Inferior parietal cortex (tissue), 1 donor: ENCODE data around the gene COL6A2.

Source experiments
- DNase-seq: peaks from one replicate; pipeline ENCODE4 v3.0.0-alpha.2; 2016; ENCODE audit errors: extremely low spot score

COL6A2 gene

DNA sequence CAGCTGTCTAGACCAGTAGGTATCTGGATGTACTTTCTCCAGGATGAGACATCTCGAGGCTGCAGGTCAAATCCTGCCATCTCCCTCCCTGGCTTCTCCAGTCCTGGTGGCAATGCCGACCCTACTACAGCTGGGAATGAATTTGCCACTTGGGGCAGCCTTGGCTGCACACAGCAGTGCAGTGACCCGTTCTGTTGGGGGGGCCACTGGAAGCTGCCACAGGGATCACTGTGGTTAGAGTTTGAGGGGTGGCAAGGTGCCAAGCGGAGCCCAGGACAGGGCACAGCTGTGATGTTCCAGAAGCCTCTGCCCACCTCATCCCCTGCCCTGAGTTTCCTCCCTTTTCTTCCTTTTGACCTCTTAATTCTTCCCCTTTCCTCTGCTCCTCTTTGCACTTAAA lies 17.1 kb downstream of the COL6A2 start:
- DNase-seq = no peak

- DNase-seq = no peak
Observed at GRCh38 chr21:46115441-46116188, 17.7 kb downstream of the COL6A2 start.

- no peak for DNase-seq
Observed at GRCh38 chr21:46116189-46116775, 18.4 kb downstream of the COL6A2 start.

DNA sequence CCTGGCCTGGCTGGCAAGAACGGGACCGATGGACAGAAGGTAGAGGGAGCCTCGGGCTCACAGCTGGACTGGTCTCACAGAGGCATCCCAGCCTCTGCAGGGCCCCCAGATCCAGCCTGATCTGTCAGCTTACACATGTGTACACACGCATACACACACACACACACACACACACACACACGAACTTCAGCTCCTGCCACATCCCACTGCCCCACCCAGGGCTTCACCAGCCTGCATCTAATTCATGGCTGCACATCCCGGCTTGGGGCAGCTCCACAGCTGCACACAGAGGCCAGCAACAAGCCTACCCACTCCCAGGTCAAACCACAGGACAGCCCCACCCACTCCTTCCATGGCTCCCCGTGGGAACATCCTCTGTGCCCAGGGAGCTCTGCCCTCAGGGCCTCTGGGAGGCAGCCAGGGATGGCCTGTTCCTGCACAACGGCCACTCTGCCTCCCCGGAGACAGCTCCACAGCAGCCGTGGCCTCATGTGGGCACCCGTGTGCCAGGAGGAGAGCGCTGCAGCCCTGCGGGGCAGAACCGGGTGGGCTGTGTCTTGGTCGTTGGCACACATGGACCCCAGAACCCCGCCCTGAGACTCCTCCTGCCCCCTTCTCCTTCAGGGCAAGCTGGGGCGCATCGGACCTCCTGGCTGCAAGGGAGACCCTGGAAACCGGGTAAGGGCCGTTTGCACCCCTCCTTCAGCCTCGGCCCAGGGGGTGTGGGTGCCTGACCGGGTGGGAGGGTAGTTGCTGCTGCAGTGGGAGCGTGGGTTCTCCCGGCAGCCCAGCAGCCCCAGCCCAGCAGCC lies 19.1 kb downstream of the COL6A2 start:
- DNase-seq = no peak

DNA sequence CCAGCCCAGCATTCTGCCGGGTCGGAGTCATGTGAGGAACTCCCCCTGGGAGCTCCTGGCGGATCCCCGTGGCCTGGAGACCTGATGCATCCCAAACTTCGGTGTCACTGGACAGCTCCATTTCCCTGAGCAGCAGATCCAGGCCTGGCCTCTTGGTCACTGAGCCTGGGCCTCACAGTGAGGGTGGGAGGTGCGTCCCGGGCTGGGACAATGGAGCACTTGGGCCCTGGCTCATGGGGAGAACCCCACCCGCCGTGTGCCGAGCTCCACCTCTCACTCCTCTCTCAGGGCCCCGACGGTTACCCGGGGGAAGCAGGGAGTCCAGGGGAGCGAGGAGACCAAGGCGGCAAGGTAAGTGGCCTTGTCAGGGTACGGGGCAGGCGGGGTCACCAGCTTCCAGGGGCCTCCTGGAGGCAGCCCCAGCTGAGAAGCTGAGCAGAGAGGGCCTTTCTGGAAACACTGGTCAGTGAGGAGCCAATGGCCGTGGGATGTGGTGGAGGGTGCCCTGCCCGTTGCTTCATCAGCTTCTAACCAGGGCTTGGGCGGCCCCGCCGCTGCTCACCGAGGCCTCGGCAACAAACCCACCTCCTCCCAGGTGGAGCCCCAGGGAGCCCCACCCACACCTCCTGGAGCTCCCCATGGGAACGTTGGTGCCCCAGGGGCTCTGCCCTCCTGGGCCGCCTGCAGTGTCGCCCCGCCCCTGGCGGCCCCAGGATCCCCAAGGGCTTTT lies 19.8 kb downstream of the COL6A2 start:
- no peak for DNase-seq

DNA sequence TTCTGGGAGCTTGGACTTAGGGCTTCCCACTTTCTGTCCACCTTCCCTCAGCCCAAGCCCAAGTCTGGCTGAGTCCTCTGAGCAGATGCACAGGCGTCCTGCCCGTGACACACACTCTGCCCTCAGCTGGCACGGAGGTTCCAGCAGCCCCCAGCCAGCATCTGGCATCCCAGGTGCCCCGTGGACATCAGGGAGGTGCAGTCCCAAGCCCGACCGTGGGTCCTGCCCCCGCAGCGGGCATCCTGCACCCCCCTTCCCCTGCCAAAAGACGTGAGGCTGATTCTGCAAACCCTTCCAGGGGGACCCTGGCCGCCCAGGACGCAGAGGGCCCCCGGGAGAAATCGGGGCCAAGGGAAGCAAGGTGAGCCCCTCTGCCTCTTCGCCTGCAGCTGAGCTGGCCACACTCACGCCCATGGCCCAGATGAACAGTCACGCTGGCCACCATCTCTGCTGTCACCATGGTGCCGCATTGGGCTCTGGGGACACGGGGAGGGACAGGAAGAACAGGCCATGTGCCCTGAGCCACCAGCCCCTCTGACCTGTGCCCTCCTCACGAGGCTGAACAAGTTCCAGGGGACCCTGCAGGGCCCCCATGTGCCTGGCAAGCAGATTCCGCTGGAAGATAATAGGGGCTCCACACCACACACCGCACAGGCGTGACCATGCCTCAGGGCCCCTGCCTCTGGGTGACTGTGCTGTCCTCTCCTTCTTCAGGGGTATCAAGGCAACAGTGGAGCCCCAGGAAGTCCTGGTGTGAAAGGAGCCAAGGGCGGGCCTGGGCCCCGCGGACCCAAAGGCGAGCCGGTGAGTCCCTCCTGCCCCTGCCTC lies 20.6 kb downstream of the COL6A2 start:
- DNase-seq = no peak

GRCh38 chr21:46119144-46119636 lies 21.3 kb downstream of the COL6A2 start:
- no peak for DNase-seq

- DNase-seq = no peak
Observed at GRCh38 chr21:46119637-46120271, 21.8 kb downstream of the COL6A2 start.

DNA sequence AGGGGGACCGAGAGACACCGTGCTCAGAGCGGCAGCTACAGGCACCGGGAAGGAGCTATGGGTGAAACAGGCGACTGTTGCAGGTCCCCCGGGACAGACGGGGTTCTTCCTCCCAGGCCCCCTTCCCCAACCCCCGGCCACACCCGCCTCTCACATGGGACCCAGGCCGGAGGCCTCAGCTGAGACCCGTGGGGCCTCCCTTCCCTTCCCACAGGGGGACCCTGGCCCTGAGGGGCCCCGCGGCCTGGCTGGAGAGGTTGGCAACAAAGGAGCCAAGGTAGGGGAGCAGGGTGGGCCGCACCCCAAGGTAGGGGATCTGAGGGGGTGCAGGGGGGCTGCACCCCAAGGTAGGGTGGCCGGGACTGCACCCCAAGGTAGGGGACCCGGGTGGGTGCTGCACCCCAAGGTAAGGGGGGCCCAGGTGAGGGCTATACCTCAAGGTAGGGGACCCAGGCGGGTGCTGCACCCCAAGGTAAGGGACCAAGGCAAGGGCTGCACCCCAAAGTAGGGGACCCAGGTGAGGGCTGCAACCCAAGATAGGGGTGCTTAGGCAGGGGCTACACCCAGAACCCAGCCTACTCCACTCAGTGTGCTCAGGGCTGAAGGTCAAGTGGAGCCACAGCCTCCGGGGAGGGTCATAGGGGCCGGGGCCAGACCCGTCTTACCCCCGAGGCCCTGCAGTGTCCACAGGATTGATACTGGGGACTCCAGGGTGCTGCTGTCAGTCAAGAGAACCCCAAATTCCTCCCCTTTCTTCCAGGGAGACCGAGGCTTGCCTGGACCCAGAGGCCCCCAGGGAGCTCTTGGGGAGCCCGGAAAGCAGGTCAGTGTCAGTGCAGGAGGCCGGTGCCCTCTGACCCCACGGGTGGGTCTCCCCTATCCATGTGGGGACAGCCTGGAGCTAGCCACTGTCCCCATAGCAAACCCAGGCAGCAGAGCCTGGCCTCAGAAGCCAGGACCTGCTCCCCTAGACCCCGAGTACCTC lies 22.7 kb downstream of the COL6A2 start:
- no peak for DNase-seq

- DNase-seq = no peak
Observed at GRCh38 chr21:46121286-46122221, 23.6 kb downstream of the COL6A2 start.

GRCh38 chr21:46122237-46122671 lies 24.3 kb downstream of the COL6A2 start:
- peak; percentile 8 for DNase-seq

DNA sequence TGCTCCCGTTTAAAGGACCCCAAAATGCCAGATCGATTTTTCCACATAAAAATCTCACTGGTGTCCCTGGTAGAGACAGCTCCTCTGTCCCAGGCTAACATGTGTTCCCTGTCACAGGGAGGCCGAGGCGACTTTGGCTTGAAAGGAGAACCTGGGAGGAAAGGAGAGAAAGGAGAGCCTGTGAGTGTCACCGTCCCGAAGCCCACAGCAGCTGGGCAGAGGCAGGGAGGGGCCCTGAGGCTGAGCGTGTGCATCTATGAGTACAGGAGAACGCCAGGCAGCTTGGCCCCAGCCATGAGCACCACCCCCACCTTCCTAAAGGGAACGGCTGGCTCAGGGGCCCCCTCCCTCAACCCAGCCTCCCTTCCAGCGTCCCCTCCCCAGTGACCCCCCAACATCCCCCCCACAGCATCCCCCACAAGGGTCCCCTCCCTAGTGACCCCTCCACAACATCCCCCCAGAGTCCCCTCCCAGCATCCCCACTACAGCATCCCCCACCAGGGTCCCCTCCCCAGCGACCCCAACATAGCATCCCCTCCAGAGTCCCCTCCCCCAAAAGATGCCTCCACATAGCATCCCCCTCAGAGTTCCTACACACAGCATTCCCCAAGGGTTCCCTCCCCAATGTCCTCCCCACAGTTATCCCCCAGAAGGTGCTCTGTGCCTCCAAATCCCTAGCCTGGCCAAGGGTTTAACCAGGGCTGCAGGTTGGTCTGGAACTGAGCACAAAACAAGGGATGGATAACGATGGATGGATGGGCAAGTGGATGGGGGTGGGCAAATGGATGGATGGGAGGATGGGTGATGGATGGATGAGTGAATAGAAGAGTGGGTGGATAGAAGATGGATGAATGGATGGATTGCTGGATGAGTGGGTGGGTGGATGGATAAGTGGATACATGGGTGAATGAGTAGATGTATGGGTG lies 25.1 kb downstream of the COL6A2 start:
- no peak for DNase-seq

DNA sequence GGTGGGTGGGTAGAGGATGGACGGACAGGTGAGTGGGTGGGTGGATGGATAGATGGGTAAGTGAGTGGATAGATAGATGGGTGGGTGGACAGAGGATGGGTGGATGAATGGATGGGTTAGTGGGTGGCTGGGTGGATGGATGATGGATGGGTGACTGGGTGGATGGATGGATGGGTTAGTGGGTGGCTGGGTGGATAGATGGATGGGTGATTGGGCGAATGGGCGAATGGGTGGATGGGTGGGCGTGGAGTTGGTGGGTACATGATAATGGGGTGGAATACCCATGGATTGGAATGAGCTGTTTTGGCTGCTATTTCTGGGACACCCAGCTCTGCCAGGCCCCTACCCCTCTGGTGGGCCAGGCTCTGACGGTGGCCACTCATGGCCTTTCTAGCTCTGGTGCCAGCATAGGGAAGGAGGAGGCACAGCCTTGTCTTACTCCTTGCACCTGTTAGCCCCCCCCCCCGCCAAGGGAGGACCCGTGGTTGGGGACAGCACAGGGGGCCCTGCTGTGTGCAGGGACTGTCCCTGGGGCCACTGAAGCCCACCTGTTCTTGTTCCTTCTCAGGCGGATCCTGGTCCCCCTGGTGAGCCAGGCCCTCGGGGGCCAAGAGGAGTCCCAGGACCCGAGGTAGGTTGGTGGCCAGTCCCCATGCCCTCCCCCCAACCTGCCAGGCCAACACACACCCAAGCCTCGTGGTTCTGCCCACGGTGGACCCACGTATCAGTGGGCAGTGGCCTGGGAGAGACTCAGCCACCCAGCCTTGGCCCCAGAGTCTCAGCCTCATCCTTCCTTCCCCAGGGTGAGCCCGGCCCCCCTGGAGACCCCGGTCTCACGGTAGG lies 26.4 kb downstream of the COL6A2 start:
- no peak for DNase-seq

DNA sequence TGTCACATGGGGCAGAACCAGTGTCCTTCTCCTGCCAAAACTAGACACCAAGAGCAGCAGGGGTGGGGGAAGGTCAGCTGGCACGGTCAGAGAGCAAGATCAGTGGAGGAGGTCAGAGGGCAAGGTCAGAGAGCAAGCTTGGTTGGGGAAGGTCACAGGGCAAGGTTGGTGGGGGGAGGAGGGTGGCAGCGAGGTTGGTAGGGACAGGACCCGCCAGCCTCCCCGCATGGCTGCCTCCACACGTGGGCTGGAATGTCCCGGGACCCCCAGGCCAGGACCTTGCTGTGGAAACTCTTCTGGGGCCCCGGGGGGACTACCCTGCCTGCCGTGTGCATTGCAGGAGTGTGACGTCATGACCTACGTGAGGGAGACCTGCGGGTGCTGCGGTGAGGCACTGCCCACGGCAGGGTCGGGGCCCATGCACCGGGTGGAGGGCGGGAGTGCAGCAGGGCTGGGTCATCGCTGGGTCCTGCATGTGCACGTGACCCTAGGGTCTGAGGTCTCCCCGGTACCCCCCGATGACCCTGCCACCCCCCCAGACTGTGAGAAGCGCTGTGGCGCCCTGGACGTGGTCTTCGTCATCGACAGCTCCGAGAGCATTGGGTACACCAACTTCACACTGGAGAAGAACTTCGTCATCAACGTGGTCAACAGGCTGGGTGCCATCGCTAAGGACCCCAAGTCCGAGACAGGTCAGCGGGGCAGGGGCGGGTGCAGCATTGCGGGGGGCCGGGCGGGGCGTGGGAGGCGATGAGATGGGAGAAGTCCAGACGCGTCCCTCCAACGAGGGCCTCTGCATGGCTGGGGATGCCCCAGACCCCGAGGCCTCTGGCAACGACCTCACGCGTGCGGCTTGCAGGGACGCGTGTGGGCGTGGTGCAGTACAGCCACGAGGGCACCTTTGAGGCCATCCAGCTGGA lies 27.3 kb downstream of the COL6A2 start:
- DNase-seq = no peak

DNA sequence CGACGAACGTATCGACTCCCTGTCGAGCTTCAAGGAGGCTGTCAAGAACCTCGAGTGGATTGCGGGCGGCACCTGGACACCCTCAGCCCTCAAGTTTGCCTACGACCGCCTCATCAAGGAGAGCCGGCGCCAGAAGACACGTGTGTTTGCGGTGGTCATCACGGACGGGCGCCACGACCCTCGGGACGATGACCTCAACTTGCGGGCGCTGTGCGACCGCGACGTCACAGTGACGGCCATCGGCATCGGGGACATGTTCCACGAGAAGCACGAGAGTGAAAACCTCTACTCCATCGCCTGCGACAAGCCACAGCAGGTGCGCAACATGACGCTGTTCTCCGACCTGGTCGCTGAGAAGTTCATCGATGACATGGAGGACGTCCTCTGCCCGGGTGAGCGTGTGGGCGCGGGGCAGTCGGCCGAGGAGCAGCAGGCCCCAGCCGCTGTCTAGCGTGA lies 28.0 kb downstream of the COL6A2 start:
- no peak for DNase-seq
